Liver (tissue), 9 donors: ENCODE data around the gene DOK3. TPM values are rescaled to one million over a fixed set of nuclear protein-coding genes. Genes with fewer than 3 reads are reported as not detected.

Experiments used
- DNase-seq: peaks from one replicate; pipeline ENCODE4 v3.0.0-alpha.2; 2017; ENCODE audit warnings: low spot score
- H3K27ac ChIP-seq, 2 donors: one replicate each; pipeline ENCODE4 v1.7.0; 2013; ENCODE audit warnings: inconsistent platforms in 2 of 2, low read length in 2 of 2, control low read depth in 1 of 2, low read depth in 1 of 2, mild to moderate bottlenecking in 1 of 2
- H3K27me3 ChIP-seq, 4 donors: one replicate each; pipeline versions ENCODE4 v1.6.1 to v1.7.0; 2013; ENCODE audit warnings: low read length in 3 of 4, inconsistent platforms in 1 of 4, mild to moderate bottlenecking in 1 of 4, moderate library complexity in 1 of 4; ENCODE audit not compliant: control insufficient read depth in 4 of 4, insufficient read depth in 4 of 4
- H3K36me3 ChIP-seq, 4 donors: one replicate each; pipeline versions ENCODE4 v1.6.1 to v1.7.0; 2013; ENCODE audit warnings: low read length in 3 of 4, mild to moderate bottlenecking in 3 of 4, low read depth in 1 of 4, moderate library complexity in 1 of 4; ENCODE audit not compliant: control insufficient read depth in 4 of 4, insufficient read depth in 3 of 4
- H3K4me1 ChIP-seq, 4 donors: one replicate each; pipeline versions ENCODE4 v1.6.1 to v1.7.0; 2013; ENCODE audit warnings: low read length in 3 of 4, mild to moderate bottlenecking in 3 of 4, moderate library complexity in 1 of 4; ENCODE audit not compliant: control insufficient read depth in 4 of 4, insufficient read depth in 4 of 4
- H3K4me3 ChIP-seq, 3 donors: one replicate each; pipeline versions ENCODE4 v1.6.1 to v1.7.0; 2013; ENCODE audit warnings: low read length in 3 of 3, control low read depth in 1 of 3, low read depth in 1 of 3, mild to moderate bottlenecking in 1 of 3
- H3K9ac ChIP-seq, 2 donors: one replicate each; pipeline ENCODE4 v1.7.0; 2013; ENCODE audit warnings: low read length in 2 of 2, mild to moderate bottlenecking in 2 of 2, moderate library complexity in 2 of 2, control low read depth in 1 of 2, low read depth in 1 of 2
- H3K9me3 ChIP-seq, 4 donors: one replicate each; pipeline versions ENCODE4 v1.6.1 to v1.7.0; 2013; ENCODE audit warnings: low read length in 3 of 4; ENCODE audit not compliant: control insufficient read depth in 4 of 4
- EGR1 ChIP-seq, 2 donors: IDR thresholded peaks; 2 replicates each; pipeline ENCODE4 v1.6.1; 2016 to 2018; ENCODE audit warnings: antibody characterized with exemption in 2 of 2, low read depth in 2 of 2
- FOXA1 ChIP-seq: IDR thresholded peaks from 2 replicates; pipeline ENCODE4 v1.6.1; 2016; ENCODE audit warnings: antibody characterized with exemption
- FOXA2 ChIP-seq: IDR thresholded peaks from 2 replicates; pipeline ENCODE4 v1.6.1; 2016; ENCODE audit warnings: antibody characterized with exemption
- GABPA ChIP-seq, 2 donors: IDR thresholded peaks in 1 of 2; conservative IDR thresholded peaks in 1 of 2; 2 replicates each; pipeline ENCODE4 v1.6.1; 2016; ENCODE audit warnings: antibody characterized with exemption in 2 of 2, mild to moderate bottlenecking in 1 of 2, moderate library complexity in 1 of 2
- HNF4A ChIP-seq, 2 donors: conservative IDR thresholded peaks; 2 replicates each; pipeline ENCODE4 v1.6.1; 2016; ENCODE audit warnings: antibody characterized with exemption in 2 of 2, mild to moderate bottlenecking in 2 of 2
- HNF4G ChIP-seq: IDR thresholded peaks from 2 replicates; pipeline ENCODE4 v1.6.1; 2016; ENCODE audit warnings: antibody characterized with exemption
- JUND ChIP-seq, 2 donors: IDR thresholded peaks; 2 replicates each; pipeline ENCODE4 v1.6.1; 2016; ENCODE audit warnings: antibody characterized with exemption in 2 of 2
- NR2F2 ChIP-seq: IDR thresholded peaks from 2 replicates; pipeline ENCODE4 v1.6.1; 2016; ENCODE audit warnings: antibody characterized with exemption
- RAD21 ChIP-seq, 2 donors: IDR thresholded peaks; 2 replicates each; pipeline ENCODE4 v1.6.1; 2016; ENCODE audit warnings: antibody characterized with exemption in 2 of 2, mild to moderate bottlenecking in 2 of 2
- RXRA ChIP-seq, 2 donors: IDR thresholded peaks; 2 replicates each; pipeline ENCODE4 v1.6.1; 2017 to 2018; ENCODE audit warnings: antibody characterized with exemption in 2 of 2, mild to moderate bottlenecking in 1 of 2
- SP1 ChIP-seq: IDR thresholded peaks from 2 replicates; pipeline ENCODE4 v1.6.1; 2018; ENCODE audit warnings: antibody characterized with exemption, mild to moderate bottlenecking
- TAF1 ChIP-seq: conservative IDR thresholded peaks from 2 replicates; pipeline ENCODE4 v1.6.1; 2016; ENCODE audit warnings: antibody characterized with exemption, mild to moderate bottlenecking
- YY1 ChIP-seq: IDR thresholded peaks from 2 replicates; pipeline ENCODE4 v1.6.1; 2016; ENCODE audit warnings: antibody characterized with exemption, mild to moderate bottlenecking
- WGBS: extraction: QIAGEN DNeasy Blood & Tissue Kit; methylation state at CpG from one replicate; pipeline ENCODE4 v1.1.7; 2013; 5-methylcytosine and 5-hydroxymethylcytosine counted together
- polyA plus RNA-seq, 2 donors: library from polyadenylated mRNA; stranded (reverse) in 1 of 2; unstranded in 1 of 2; fragments of 200-250 nt in 1 of 2; fragments of >200 nt in 1 of 2; fragmentation: Nextera tagmentation in 1 of 2; extraction: Ambion mirVana in 1 of 2; gene quantifications; one replicate each; pipeline versions ENCODE4 v1.2.1 to v1.2.3, GENCODE V29; 2013 to 2015
- total RNA-seq, 2 donors: library from RNA; depleted of rRNA; stranded (reverse); fragments of >200 nt; gene quantifications; one replicate each; pipeline ENCODE4 v1.2.3, GENCODE V29; 2014
- TF ChIP-seq, protein P1 (sequence below): IDR thresholded peaks from 2 replicates; pipeline ENCODE4 v1.6.1; 2016; ENCODE audit warnings: antibody characterized with exemption
- TF ChIP-seq, protein P2 (sequence below): IDR thresholded peaks from 2 replicates; pipeline ENCODE4 v1.6.1; 2016; ENCODE audit warnings: antibody characterized with exemption
- TF ChIP-seq, protein P3 (sequence below): fragments of 150-350 bp; IDR thresholded peaks from 2 replicates; pipeline ENCODE4 v1.5.1; 2017; ENCODE audit warnings: improper control_type of control experiment, low read depth, low read length; ENCODE audit not compliant: missing input control
- TF ChIP-seq, protein P4 (sequence below): IDR thresholded peaks from 2 replicates; pipeline ENCODE4 v1.6.1; 2016; ENCODE audit warnings: antibody characterized with exemption, mild to moderate bottlenecking
- TF ChIP-seq, protein P5 (sequence below): IDR thresholded peaks from 2 replicates; pipeline ENCODE4 v1.6.1; 2016; ENCODE audit warnings: antibody characterized with exemption
- donor health status: healthy.
- donor health status: healthy.
- donor health status: healthy.
- donor health status: healthy.
- donor health status: healthy.

Gene DOK3
- total and polyA plus RNA-seq, 4 donors = 1.7 to 19.2 (median 6.6) TPM

DNA sequence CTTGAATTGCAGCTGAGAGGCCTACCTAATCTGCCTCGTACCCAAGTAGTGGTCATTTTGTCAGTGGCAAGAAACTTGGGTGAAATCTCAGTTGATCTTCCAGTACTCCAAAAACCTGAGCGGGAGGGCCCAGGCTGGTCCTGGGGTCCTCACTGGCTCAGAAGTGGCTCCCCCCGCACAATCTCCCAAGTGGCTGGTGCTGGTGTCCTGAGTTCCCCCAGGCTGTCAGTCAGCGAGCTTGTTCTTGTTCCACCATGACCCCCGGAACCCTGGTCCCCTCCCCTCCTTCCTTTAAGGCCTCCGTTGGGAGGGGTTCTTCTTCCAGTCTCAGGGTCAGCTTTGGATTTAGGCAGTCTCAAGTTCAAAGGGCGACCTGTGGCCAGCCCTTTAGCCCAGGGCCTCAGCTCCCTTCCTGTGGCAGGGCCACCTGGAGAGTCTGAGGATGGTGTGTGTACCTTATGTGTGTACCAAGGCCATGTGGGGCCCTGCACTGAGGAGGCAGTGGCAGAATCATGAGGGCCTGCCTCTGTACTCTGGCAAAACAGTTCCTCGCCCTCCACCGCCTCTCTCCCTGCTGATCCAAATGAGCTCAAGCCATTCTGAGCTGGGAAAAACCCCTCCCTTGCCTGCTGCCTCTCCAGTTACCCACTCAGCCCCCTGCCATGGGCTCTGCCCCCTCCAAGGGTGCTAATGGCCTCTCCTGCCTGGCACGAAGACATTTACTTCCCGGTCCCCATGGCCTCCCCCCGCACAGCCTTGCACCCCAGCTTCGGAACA is 31.7 kb downstream of the DOK3 start:
- no peak overlapping the region for H3K27ac ChIP-seq
- 97% methylated on average over 13 of the region's 13 CpGs for WGBS
- no peak overlapping the region for H3K4me3 ChIP-seq
- H3K4me1 ChIP-seq = peaks cover 8 to 21% (median 15%) of the 10 kb centered on the region in 4 donors
- TF ChIP-seq, protein P1, sequence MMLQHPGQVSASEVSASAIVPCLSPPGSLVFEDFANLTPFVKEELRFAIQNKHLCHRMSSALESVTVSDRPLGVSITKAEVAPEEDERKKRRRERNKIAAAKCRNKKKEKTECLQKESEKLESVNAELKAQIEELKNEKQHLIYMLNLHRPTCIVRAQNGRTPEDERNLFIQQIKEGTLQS = no peak
- TF ChIP-seq YY1 = no peak
- TF ChIP-seq HNF4G = no peak
- TF ChIP-seq, protein P2, sequence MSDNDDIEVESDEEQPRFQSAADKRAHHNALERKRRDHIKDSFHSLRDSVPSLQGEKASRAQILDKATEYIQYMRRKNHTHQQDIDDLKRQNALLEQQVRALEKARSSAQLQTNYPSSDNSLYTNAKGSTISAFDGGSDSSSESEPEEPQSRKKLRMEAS = no peak
- TF ChIP-seq TAF1 = no peak
- no peak for TF ChIP-seq EGR1 (IDR thresholded peaks at IDR 0.05; ENCODE audit: low read depth in 2 of 2)
- TF ChIP-seq FOXA2 = no peak
- TF ChIP-seq RXRA (IDR thresholded peaks at IDR 0.05) = no peak
- TF ChIP-seq, protein P3, sequence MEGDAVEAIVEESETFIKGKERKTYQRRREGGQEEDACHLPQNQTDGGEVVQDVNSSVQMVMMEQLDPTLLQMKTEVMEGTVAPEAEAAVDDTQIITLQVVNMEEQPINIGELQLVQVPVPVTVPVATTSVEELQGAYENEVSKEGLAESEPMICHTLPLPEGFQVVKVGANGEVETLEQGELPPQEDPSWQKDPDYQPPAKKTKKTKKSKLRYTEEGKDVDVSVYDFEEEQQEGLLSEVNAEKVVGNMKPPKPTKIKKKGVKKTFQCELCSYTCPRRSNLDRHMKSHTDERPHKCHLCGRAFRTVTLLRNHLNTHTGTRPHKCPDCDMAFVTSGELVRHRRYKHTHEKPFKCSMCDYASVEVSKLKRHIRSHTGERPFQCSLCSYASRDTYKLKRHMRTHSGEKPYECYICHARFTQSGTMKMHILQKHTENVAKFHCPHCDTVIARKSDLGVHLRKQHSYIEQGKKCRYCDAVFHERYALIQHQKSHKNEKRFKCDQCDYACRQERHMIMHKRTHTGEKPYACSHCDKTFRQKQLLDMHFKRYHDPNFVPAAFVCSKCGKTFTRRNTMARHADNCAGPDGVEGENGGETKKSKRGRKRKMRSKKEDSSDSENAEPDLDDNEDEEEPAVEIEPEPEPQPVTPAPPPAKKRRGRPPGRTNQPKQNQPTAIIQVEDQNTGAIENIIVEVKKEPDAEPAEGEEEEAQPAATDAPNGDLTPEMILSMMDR = no peak
- TF ChIP-seq, protein P4, sequence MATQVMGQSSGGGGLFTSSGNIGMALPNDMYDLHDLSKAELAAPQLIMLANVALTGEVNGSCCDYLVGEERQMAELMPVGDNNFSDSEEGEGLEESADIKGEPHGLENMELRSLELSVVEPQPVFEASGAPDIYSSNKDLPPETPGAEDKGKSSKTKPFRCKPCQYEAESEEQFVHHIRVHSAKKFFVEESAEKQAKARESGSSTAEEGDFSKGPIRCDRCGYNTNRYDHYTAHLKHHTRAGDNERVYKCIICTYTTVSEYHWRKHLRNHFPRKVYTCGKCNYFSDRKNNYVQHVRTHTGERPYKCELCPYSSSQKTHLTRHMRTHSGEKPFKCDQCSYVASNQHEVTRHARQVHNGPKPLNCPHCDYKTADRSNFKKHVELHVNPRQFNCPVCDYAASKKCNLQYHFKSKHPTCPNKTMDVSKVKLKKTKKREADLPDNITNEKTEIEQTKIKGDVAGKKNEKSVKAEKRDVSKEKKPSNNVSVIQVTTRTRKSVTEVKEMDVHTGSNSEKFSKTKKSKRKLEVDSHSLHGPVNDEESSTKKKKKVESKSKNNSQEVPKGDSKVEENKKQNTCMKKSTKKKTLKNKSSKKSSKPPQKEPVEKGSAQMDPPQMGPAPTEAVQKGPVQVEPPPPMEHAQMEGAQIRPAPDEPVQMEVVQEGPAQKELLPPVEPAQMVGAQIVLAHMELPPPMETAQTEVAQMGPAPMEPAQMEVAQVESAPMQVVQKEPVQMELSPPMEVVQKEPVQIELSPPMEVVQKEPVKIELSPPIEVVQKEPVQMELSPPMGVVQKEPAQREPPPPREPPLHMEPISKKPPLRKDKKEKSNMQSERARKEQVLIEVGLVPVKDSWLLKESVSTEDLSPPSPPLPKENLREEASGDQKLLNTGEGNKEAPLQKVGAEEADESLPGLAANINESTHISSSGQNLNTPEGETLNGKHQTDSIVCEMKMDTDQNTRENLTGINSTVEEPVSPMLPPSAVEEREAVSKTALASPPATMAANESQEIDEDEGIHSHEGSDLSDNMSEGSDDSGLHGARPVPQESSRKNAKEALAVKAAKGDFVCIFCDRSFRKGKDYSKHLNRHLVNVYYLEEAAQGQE = no peak
- TF ChIP-seq GABPA (IDR thresholded peaks at IDR 0.05 in 1 of 2, conservative IDR thresholded peaks at IDR 0.05 in 1 of 2) = no peak
- no peak for TF ChIP-seq RAD21 (IDR thresholded peaks at IDR 0.05)
- no peak for TF ChIP-seq JUND (IDR thresholded peaks at IDR 0.05)
- TF ChIP-seq SP1 = no peak
- TF ChIP-seq, protein P5, sequence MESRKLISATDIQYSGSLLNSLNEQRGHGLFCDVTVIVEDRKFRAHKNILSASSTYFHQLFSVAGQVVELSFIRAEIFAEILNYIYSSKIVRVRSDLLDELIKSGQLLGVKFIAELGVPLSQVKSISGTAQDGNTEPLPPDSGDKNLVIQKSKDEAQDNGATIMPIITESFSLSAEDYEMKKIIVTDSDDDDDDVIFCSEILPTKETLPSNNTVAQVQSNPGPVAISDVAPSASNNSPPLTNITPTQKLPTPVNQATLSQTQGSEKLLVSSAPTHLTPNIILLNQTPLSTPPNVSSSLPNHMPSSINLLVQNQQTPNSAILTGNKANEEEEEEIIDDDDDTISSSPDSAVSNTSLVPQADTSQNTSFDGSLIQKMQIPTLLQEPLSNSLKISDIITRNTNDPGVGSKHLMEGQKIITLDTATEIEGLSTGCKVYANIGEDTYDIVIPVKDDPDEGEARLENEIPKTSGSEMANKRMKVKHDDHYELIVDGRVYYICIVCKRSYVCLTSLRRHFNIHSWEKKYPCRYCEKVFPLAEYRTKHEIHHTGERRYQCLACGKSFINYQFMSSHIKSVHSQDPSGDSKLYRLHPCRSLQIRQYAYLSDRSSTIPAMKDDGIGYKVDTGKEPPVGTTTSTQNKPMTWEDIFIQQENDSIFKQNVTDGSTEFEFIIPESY = no peak
- no peak for TF ChIP-seq HNF4A (conservative IDR thresholded peaks at IDR 0.05)
- no peak for TF ChIP-seq FOXA1
- TF ChIP-seq NR2F2 = no peak
- no peaks in the 10 kb centered on the region for H3K36me3 ChIP-seq
- no peaks in the 10 kb centered on the region for H3K27me3 ChIP-seq
- no peak overlapping the region for H3K9ac ChIP-seq
- DNase-seq = no peak
- H3K9me3 ChIP-seq = no peaks in the 10 kb centered on the region
